HCT116 (cell line): Measurements from ENCODE around the gene GAREM2.

ENCODE experiments used
- EZH2 ChIP-seq: fragments of 200-600 bp; sonication (generic); IDR thresholded peaks from 2 replicates; pipeline ENCODE4 v1.6.1; 2017; ENCODE audit warnings: antibody characterized with exemption, mixed run types
- POLR2A ChIP-seq: IDR thresholded peaks from 2 replicates; pipeline ENCODE4 v1.7.0; 2011; ENCODE audit warnings: borderline replicate concordance; ENCODE audit not compliant: insufficient read depth, insufficient read length; ENCODE audit errors: extremely low read depth
- RAD21 ChIP-seq: IDR thresholded peaks from 2 replicates; pipeline ENCODE4 v1.6.1; 2012; ENCODE audit warnings: low read depth, mild to moderate bottlenecking
- TF ChIP-seq, protein P1 (sequence below), 3 experiments: fragments of 200-600 bp in 1 of 3; sonication (generic) in 1 of 3; IDR thresholded peaks in 2 of 3; conservative IDR thresholded peaks in 1 of 3; 2 replicates each; pipeline ENCODE4 v1.5.1; 2012 to 2017; ENCODE audit warnings: low read depth in 2 of 3, low read length in 2 of 3, antibody characterized with exemption in 1 of 3, borderline replicate concordance in 1 of 3, control low read depth in 1 of 3, mild to moderate bottlenecking in 1 of 3, mixed read lengths in 1 of 3, mixed run types in 1 of 3, moderate library complexity in 1 of 3; ENCODE audit not compliant: insufficient read depth in 1 of 3
- TF ChIP-seq, protein P2 (sequence below): IDR thresholded peaks from 2 replicates; pipeline ENCODE4 v1.6.1; 2012

DNA sequence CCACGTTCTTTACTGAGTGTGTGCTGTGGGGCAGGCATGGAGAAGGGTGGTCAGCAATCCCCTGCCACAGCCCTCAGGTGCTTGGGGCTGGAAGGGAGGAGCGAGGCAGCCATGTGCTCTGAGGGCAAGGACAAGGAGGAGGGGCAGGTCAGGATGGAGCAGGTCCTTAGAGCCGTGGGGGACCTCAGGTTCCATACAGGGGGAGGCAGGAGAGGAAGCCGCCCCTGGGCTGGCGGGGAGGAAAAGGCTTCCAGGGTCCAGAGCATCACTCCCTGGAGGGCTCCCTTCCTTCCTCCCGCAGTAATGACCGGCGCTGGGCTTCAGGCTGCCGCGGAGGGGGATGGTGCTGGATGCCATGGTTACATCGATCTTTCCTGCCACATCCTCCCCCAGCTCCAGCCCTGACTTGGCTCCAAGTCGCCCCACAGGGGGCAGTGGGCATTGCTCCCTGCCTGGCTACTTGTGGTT is 6.6 kb downstream of the GAREM2 start:
- TF ChIP-seq EZH2: no peak
- TF ChIP-seq, protein P1, sequence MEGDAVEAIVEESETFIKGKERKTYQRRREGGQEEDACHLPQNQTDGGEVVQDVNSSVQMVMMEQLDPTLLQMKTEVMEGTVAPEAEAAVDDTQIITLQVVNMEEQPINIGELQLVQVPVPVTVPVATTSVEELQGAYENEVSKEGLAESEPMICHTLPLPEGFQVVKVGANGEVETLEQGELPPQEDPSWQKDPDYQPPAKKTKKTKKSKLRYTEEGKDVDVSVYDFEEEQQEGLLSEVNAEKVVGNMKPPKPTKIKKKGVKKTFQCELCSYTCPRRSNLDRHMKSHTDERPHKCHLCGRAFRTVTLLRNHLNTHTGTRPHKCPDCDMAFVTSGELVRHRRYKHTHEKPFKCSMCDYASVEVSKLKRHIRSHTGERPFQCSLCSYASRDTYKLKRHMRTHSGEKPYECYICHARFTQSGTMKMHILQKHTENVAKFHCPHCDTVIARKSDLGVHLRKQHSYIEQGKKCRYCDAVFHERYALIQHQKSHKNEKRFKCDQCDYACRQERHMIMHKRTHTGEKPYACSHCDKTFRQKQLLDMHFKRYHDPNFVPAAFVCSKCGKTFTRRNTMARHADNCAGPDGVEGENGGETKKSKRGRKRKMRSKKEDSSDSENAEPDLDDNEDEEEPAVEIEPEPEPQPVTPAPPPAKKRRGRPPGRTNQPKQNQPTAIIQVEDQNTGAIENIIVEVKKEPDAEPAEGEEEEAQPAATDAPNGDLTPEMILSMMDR (IDR thresholded peaks at IDR 0.05 in 2 of 3, conservative IDR thresholded peaks at IDR 0.05 in 1 of 3; ENCODE audit: borderline replicate concordance in 1 of 3, insufficient read depth in 1 of 3, low read depth in 2 of 3, low read length in 2 of 3): no peak
- TF ChIP-seq POLR2A: no peak
- TF ChIP-seq RAD21: no peak
- TF ChIP-seq, protein P2, sequence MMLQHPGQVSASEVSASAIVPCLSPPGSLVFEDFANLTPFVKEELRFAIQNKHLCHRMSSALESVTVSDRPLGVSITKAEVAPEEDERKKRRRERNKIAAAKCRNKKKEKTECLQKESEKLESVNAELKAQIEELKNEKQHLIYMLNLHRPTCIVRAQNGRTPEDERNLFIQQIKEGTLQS: no peak
